ENCODE results near the gene SLC16A3.

- TF ChIP-seq TAF1 (IDR thresholded peaks at IDR 0.05; ENCODE audit: borderline replicate concordance, insufficient read depth, low read length): no peak
- no peak for TF ChIP-seq SIN3A (IDR thresholded peaks at IDR 0.05; ENCODE audit: borderline replicate concordance, insufficient read depth, low read length)
- no peak for TF ChIP-seq POLR2AphosphoS5 (IDR thresholded peaks at IDR 0.05; ENCODE audit: low read depth, low read length)
- no peak for TF ChIP-seq REST (IDR thresholded peaks at IDR 0.05; ENCODE audit: insufficient read depth in 1 of 2, low read depth in 2 of 2, low read length in 2 of 2)
These were observed 11.7 kb upstream of the SLC16A3 start for GRCh38 chr17:82217120-82217529.

Data from PFSK-1 (cell line).